Umbilical cord (tissue), 2 donors: ENCODE measurements around the gene GGACT. TPM values are rescaled to one million over a fixed set of nuclear protein-coding genes. Genes with fewer than 3 reads are reported as not detected.

ENCODE experiments used
- DNase-seq: peaks from one replicate; pipeline ENCODE4 v3.0.0-alpha.2; 2015; ENCODE audit warnings: low spot score
- total RNA-seq: library from RNA; depleted of rRNA; stranded (reverse); fragments of >200 nt; gene quantifications from one replicate; pipeline ENCODE4 v1.2.3, GENCODE V29; 2014; ENCODE audit warnings: low replicate concordance; ENCODE audit not compliant: insufficient read depth

Gene GGACT
- total RNA-seq, 1 donor from 2014 or later: 2.4 TPM

DNA sequence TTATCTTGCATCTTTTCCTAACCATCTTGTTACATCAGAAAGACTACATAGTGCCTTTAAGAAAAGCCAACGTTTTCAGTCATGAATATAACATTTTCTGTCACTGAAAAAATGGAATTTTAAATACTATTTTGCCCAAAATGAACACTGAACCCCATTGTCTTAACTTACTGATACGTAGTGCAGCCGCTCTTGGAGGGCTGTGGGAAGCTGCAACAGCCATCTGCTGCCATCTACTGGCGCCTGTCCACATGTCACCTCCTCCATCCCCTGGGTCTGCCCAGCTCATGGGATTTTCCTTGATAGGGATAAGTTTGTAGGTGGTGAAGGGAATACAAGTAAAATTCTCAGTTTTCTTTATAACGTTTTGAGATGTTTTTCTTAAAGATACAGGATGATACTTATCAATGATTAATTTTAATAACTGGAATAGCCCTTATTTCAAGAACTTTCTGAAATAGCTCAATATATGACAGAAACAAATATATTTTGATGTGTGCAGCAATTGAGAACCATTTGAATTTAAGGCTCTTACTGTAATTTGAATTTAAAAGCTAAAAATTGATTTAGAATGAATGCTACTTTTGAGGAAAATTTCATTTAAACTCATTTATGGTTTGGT is 73.7 kb downstream of the GGACT start:
- DNase-seq: peak; percentile 72

DNA sequence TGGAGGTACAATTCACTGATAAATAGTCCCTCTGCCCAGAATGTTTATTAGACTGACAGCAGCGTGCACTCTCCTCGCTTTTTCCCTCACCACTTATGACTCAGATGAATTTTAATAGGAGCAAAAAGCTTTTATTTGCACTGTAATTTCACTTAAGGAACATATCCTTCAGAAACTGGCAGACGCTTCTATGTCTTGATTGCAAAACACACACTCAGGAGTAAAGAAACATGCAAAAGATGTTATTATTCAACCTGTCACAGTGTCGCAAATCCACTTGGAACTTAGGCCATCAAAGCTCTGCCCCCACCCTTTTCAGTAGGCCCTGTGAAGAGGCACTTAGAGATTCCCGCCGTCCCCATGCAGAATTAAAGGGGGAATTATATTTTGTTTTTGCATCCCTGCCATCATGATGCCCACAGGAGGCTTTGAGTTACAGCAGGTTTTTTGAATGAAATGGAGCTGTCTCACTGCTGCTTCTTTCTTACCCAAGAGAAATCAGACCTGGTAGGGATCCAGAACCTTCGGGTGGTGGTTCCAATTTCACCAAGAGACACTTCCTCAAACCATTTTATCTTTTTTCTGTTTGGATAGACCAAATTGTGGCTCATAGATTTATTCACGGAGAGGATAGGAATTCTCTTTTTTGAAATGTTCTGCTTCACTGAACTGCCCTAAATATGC is 74.5 kb downstream of the GGACT start:
- DNase-seq: no peak

DNA sequence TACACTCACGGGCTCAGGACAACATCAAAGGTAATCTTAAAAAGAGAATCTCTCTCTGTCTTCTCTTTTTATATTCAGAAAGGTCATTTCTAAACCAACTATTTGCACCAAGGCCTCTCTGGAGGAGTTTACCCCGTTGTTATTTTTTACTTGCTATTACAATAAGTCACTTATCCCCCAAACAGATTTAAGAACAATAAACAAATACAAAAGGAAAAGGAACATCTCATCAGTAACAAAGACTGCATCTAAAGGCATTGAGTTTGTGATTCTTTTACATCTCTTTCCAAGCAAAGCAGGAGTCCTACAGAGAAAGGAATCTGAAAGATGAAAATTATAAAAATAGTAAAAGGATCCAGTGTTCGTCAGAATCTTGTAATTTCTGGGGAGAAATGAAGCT is 75.4 kb downstream of the GGACT start:
- no peak for DNase-seq

DNA sequence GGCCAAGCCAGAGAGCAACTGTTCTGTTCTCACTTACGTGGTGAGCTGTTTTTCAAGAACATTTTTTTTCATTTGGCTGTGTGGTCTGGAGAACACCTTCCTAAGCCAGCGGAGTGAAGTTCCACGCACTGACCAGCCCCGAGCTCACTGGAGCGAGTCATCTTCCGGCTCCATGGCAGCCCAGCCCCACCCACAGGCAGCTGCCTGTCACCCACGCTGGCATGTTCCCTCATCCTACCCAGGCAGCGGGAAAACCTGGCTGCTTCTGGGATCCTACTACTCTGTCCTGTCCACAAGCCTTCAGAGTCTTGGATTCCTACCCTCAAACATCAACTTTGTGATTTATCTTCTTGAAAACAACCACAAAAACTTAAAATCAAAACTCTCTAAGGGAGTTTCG is 76.2 kb downstream of the GGACT start:
- no peak for DNase-seq

DNA sequence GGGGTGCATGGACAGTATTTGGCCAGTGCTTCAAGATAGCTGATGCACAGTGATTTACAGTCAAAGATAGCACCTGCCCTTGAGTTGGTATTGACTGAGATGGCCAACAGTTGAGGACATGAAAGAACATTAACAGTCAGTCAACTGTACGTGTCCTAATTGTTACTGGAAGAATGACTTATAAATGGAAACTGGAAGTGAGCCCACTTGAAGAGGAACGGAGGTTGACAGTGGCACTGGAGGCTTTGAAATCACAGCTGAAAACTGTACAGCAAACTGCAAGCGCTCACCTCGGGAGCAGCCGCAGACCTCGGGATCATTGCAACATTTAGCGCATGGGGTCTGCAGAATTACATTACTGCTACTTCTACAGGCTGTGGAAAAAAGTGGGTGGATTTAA is 77.1 kb downstream of the GGACT start:
- DNase-seq: no peak

DNA sequence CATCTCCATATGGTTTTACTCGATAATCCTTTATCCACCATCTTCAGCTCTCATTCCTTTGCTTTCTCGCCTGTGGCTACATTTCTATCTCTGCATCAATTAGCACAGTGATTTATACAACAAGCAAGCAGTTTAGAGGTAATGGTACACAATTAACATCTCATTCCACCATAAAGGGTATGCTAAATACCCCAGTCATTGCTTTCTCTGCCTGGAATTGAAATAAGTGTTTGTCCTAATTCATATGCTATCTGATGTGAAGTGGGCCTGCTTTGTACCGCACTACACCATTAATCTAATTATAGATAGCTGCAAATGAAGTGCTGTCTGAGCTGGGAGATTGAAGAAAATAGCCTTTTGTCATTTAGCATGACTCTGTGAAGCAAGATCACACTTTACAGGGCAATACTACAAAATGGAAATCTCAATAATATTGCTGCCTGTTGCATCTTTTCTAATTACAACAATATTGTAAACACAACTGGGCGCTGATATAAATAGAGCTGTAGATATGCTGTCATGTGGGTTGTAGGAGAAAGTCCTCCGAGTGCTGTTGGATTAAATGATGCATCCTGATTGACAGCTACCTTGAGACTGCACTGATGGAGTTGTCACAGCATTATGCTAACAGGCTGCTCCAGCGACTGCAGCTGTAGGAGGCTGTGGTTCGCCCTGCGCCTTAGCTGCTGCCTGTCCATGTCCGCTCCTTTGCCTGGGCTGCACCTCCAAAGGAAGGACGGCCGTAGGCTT is 78.2 kb downstream of the GGACT start:
- no peak for DNase-seq

DNA sequence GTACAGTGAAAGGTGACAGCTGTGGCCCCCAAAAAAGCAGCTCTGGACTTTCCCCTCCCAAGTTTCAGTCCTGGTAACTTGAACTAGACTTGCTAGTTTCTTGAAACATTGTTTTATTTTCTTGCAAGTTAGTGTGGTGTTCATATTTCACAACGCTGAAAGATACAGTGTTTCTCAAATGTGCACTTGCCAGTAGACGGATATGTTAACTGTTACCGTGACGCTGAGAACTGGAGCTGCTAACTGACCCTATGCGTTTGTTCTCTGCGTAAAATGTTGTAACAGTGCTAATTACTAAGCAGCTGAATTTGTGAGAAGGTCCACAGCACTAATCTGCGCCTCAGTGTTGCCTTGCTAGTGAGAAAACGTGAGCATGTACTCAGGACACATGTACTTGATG is 79.6 kb downstream of the GGACT start:
- no peak for DNase-seq

DNA sequence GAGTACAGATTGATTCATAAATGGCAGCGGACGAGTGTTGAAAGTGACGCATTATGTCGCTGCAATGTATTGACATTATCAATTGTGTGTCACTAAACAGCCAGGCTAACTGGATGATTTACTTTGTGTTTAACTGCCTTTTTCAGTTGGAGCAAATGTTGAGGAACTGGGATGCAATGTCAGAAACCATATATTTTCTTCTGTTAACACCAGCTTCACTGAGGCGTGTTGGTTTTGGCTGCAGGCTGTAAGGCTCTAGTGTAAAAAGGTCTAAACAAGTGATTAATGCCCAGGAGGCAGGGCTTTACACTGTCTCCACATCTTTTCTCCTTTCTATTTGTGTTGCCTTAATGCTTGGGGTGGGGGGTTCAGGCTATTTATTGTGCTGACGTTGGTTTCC is 80.1 kb downstream of the GGACT start:
- DNase-seq: no peak

DNA sequence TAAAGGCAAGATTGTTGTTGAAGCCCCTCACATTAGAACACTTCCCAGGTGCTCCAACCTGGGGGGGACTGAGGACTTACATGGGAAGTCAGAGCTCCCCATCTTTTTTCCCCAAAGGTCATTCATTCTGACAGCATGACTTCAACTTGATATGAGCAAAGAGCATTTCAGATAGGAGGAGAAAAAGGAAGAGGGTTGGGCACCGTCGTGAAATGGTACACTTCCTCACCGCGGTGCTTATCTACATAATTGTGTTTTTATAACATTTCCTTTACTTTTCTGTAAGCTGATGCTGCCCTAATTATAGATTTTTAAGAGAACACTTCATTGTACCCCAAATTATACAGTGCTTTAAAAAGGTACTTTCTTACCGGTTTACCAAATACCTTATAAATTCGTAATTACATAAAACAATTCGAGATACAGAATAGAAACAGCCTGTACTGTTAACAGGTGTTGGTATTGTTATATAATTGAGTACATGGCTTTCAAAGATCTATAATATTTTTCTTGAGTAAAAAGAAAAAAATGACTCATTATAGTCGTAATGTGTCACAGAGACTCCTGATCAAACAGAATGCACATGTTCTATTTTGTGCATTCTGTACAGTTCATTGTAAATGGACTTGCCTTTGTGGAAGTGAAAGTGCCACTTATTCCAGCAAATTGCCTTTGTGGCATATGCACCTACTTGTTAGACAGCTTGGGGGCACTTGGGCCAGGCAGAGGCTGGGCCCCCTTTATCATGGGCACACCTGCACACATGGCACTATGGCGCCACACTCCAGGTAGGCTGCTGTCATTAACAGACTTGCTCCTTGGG is 81.8 kb downstream of the GGACT start:
- DNase-seq: no peak

DNA sequence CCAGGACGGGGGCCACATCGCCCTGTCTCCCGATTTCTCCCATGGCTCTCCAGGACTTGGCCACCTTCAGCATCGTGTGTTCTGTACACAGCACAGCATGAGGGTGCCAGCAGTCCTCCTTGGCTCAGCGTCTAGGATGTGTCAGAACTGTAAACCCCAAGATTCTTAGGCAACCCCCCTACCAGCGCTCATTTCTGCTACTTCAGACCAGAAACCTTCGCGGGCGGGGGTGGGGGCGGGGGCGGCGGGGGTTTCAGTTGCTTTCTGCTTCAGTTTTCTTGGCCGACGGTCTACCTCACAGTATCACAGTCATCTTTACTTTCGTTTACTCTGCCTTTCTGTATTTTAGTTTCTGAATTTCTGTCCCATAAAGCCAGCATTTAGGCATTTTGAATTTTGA is 82.4 kb downstream of the GGACT start:
- no peak for DNase-seq

DNA sequence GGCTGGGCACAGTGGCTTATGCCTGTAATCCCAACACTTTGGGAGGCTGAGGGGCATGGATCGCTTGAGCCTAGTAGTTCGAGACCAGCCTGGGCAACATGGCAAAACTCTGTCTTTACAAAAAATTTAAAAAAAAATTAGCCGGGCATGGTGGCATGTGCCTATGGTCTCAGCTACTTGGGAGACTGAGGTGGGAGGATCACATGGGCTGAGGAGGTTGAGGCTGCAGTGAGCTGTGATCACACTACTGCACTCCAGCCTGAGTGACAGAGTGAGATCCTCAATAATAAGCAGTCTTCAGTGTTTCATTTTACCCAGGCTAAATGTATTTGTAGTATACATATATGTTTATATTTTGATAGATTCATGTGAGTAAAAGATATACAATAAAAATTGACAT is 85.0 kb downstream of the GGACT start:
- no peak for DNase-seq

DNA sequence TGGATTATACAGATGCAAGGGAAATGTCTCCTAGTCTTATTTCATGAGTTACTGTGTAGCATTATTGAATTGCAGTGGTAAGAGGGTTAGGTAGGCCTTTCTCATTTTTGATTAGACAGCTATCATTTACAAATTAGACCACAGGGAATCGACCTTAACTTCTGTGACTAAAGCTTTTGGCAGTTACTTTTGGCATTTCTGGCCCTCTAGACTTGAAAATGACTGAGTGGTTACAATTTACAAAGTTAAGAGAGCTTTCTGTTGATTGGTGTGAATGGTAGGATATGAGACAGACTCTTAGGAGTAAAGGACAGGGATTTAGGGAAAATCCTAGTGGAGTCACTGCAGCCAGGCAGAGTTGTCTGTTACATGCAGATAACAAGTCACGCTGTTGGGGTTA is 86.1 kb downstream of the GGACT start:
- DNase-seq: peak; percentile 30

DNA sequence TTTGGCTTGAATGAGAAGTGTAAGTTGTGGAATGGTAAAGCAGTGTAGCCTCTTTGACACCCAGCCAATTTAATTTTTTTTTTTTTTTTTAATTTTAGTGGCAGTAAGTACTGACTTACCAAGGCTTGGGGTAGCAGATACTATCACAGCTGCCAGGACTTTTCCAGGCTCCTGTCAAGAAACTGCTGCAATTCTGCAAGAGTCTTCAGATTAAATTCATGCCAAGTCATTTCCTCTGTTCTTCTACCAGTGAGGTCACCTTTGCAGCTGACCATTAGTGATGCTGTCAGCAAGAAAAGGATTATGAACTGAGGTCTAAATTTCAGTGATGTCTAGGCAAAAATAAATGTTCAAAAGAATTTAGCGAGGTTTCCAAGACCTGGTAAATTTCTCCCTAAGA is 91.2 kb downstream of the GGACT start:
- DNase-seq: peak; percentile 40

DNA sequence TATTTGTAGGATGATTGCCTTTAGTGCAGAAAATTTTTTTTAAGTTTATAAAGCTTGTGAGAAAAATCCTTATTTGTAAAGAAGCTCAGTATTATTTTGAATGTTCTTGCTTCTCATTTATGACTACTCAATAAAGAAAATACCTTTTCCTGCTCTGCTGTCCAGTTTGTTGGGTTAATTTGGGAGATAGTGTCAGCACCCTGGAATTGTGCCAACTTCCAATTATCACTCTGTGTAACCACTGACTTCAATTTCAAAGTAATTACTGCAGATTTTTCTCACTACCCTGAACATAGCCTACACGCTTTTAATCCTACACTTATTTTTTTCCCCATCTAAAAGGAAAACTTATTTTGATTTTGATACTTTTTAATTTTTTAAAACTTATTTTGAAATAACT is 93.1 kb downstream of the GGACT start:
- no peak for DNase-seq

DNA sequence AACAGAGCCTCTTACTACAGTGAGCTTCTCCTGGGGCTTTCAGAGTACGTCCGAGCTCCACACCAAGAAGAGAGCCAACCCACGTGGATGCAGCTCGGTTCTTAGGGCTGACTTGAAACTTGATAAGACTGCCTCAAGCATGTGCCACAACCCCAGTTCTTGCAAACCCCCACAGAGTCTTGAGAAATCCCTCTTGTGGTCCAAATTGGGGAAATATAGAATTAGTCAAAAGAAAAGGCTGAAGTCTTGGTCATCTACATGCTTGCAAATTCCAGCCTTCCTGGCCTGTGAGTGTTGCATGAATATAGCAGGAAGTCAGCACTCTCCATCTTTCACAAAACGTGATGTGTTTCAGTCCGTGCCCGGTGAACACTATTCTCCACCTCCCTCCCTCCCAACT is 95.2 kb downstream of the GGACT start:
- DNase-seq: no peak

DNA sequence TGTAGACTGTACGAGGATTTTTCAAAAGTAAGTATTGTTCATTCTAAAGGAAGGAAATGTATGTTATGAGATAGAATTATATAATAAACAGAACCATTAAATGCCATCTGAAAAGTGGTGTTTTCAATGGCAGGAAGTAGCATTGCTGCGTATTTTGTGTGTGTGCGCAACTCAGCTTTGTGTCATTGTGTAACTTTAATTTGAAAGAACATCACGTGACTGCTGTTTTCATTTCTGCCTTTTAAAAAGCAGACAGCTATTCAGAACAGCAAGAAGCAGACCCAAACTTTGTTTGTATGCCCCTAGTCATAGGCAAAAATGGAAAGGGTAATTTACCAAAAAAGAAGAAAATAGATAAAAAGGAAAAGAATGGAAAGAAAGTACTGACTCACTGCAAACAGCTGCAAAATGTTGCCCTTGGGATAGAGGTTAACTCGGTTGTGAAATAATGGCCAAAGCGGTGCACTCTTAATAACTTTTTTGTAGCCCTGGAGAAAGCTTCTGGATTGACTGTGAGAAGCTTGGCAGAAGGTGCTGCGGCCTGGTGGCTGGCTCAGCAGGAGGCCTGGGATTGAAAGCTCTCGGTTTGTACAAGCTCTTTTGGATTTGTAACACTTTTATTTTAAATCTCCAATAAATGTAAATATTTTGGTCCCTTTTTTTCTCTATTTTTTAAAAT is 97.3 kb downstream of the GGACT start:
- DNase-seq: no peak

DNA sequence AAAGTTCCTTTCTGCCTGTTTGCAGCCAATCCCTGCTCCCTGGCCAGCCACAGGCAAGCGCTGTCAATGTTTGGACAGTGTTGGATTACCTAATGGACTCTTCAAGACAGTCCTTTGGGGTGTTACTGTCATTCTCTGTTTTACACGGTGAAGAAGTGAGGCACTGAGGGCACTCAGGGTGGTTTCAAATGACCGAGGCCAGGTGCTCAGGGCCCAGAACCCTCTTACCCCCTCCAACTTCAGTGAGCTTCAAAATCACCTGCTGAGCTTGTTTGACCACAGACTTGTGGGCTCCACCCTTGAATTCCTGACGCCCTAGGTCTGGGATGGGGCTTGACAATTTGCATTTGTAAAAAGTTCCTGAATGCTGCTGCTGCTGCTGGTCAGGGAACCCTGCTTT is 97.9 kb downstream of the GGACT start:
- no peak for DNase-seq

DNA sequence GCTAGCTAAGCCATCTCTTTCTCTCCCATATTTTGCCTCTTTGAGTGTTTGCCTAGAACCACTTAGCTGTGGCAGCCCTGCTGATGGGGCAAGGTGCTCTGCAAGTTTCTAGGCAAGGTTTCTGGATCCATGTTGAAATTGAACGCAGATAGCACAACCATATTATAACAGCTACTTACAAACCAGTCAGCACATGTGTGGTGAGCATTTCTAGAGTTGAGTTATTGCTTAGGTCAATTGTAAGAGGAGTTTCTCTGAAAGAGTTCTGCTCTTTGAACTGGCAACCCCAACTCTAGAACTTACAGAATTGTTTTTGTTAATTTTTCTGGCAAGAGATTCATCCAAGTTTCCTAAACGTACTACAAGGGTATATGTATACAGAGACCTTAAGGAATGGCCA is 103.3 kb downstream of the GGACT start:
- no peak for DNase-seq

DNA sequence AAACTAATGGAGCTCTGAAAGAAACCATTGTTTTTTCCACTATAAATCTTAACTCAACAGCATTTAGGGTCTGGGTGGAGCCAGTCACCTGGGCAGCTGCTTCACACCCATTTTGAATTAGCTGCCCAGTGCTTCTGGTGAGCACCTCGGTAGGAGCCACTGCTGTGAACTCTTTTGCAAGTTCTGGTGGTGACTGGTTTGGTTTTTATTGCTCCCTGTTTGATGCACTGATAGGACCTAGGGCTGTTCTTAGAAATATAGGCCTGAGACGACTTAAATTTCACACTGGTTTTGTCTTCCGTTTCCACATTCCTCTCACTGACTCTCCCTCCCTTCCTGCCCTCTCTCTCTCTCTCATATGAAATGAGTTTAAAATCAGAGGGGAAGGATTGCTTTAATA is 103.9 kb downstream of the GGACT start:
- DNase-seq: no peak

DNA sequence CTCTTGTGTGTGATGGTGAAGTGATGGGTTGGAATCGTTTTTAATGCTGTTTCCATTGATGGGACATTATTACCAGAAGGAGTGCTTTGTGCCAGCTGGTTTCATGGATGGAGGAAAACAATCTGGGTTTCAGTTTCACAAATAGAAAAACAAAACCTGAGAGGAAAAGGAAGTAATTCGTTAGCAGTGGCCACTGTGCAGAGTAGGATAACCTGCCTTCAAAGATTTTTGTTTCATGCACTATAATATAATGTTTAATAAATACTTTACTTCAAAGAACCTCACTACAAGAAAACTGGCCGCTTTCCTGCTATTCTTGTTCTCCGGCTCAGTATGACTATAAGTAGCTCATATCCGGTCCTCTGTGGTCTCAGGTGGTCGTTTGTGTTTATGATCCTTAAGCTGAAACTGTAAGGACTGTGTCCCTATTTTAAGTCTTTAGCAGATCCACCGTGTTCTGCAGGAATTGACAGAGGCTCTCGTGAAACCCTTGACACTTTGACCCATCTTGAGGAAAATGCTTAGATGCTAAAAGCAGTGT is 104.7 kb downstream of the GGACT start:
- no peak for DNase-seq

DNA sequence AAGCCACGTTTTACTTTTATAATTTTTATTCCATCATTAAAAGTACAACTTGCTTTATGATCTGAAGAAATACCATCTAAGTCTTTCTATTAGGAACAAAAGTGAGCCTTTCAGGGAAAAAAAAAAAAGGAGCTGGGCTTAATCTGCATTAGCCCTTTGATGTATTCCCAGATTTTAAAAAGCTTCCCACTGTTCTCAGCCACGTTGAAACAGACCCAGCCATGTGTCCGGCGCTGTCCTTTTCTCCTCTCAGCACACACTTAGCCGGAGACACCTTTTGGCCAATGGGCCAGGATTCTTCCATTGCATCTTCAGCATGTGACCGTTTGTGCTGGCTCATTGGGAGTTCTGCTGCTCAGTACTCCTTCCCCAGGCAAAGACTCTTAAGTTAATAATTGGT is 105.5 kb downstream of the GGACT start:
- DNase-seq: no peak
